ENCODE measurements around the gene CDX1. TPM values are rescaled to one million over a fixed set of nuclear protein-coding genes. Genes with fewer than 3 reads are reported as not detected.
A peak's percentile ranks its signal among the peaks of the same experiment; 100 is the strongest.

The CDX1 gene
- total RNA-seq, 1 donor from 2014 or later: not detected

DNA sequence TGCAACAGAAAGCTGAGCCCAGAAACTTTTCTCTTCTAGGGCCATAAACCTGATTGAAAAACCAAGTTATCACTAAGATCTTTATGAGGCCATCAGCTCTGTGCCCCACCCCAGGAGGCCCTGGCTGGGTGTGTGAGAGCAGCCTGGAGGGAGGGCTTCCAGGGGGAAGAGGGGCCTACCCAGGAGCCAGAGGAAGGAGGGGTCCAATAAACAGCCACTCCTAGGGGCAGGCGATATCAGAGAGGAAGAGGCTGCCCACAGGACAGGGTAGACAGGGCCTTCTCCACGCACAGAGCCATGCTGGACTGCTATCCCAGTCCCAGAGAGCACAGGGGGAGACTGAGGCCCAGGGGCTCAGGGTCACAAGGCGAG, 4.5 kb upstream of the CDX1 start:
- no peak for DNase-seq (ENCODE audit: low spot score)

- no peak for DNase-seq (ENCODE audit: low spot score)
Measured at GRCh38 chr5:150163035-150163434, 3.5 kb upstream of the CDX1 start.

- DNase-seq (ENCODE audit: low spot score): no peak
Measured at GRCh38 chr5:150163547-150164059, 3.0 kb upstream of the CDX1 start.

- no peak for DNase-seq (ENCODE audit: low spot score)
Measured at GRCh38 chr5:150164211-150164980, 2.2 kb upstream of the CDX1 start.

GRCh38 chr5:150166037-150166649, 435 bp upstream of the CDX1 start:
- no peak for DNase-seq (ENCODE audit: low spot score)

- DNase-seq (ENCODE audit: low spot score): no peak
Measured at GRCh38 chr5:150167512-150167850, 903 bp downstream of the CDX1 start.

DNA sequence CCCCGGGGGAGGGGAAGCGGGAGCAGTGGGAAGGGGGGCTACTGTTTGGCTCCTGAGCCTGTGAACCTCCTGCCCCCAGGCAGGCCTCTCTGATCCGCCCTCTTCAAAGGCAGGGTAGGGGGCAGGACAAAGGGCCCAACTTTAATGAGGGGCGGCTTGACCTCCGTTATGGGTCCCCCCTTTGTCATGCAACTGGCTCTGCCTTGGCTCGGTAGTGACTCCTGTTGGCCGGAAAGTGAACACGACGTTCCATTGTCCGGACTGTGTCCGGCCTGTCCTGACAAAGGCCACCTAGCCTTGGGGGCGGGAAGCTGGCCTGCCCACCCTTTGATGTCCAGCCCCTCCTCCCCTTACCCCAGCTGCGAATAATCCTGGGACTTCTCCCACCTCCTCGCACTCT, 1.3 kb downstream of the CDX1 start:
- DNase-seq (ENCODE audit: low spot score): no peak

DNA sequence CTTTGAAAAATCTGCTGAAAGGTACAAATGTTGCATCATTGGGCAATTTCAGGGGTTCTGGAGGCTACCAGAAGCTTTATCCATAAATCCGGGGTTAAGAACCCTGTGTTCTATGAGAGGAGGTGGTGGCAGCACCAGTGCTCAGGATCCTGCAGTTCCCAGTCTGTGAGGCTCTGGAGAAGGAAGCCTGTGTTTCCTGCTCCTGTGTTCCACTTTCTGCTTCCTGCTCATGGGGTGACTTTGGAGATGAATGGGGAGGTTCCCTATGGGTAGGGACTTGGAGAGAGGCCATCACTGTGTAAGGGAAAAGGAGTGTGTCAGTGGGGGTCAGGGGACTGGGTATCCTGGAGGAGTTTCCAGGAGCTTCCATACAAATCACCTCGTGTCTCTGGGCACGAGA, 2.3 kb downstream of the CDX1 start:
- no peak for DNase-seq (ENCODE audit: low spot score)

DNA sequence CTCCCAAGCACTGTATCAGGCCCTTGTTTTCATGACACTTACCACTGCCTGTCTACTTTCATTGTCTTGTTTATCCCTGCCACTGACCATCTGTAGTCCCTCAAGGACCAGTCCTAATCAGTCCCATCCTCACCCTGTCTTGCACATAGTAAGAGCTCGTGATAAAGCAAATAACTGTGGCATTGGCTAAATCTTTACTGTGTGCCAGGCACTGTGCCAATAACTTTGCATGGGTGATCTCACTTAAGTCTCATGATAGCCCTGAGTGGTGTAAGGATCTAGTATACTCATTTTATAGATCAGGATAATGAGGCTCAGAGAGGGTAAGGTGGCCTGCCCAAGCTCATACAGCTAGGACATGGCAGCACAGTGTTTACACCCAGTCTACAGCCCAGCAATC, 5.6 kb downstream of the CDX1 start:
- no peak for DNase-seq (ENCODE audit: low spot score)

DNA sequence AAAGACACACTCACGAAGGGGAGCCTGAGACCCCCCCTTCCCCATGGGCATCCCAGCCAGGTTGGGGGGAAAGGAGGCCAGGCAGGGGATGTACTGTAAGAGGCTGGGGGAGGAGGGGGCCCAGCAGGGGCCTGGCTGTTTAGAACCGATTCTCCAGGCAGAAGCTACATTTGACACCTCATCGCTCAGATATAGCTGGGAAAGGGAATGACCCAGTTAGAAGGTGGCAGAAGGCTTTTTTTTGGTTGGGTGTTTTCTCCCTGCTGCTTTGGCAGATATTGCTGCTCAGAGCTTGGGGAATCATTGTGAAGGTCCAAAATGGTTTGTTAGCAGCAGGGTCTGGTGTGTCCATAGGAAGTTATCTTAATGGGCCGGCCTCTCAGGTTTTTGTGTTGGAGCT, 6.0 kb downstream of the CDX1 start:
- no peak for DNase-seq (ENCODE audit: low spot score)

- no peak for DNase-seq (ENCODE audit: low spot score)
Measured at GRCh38 chr5:150173161-150173560, 6.6 kb downstream of the CDX1 start.

- DNase-seq (ENCODE audit: low spot score): no peak
Measured at GRCh38 chr5:150174285-150174684, 7.7 kb downstream of the CDX1 start.

DNA sequence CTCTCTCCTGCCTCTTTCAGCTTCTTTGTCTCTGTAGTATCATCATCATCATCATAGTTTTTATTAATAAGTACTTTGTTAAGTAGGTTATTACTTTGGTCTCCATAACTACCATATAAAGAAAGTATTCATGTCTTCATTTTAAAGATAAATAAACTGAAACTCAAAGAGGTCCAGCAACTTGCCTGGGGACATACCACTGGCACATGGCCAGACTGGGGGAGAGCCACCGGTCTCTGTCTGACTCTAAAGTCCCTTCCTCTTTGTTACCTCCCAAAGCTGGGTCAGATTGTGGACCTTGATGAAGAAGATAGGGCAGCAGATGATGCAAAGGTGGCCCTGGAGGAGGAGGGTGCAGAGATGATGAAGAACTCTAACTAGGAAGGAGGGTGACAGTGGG, 8.5 kb downstream of the CDX1 start:
- no peak for DNase-seq (ENCODE audit: low spot score)

DNA sequence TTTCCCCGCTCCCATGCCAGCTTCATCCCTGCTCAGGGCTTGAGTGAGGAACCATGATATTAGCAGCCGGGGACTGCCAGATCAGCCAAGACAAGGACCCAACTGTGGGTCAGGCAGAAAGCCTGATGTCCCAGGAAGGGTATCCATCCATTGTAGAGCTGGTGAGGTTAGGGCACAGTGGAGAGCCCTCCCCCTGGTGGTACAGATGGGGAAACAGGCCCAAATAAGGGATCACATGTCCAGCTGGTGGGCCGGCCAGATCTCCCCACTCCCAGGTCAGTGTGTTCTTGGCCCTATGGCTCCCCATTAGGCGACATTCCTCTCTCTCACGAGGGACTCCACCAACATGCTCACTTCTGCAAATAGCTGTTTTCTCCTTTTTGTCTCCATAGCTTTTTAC, 9.0 kb downstream of the CDX1 start:
- no peak for DNase-seq (ENCODE audit: low spot score)

- no peak for DNase-seq (ENCODE audit: low spot score)
Measured at GRCh38 chr5:150176745-150177477, 10.3 kb downstream of the CDX1 start.

GRCh38 chr5:150177721-150178120, 11.1 kb downstream of the CDX1 start:
- DNase-seq (ENCODE audit: low spot score): no peak

GRCh38 chr5:150178262-150178661, 11.7 kb downstream of the CDX1 start:
- no peak for DNase-seq (ENCODE audit: low spot score)

- no peak for DNase-seq (ENCODE audit: low spot score)
Measured at GRCh38 chr5:150179019-150179620, 12.5 kb downstream of the CDX1 start.

DNA sequence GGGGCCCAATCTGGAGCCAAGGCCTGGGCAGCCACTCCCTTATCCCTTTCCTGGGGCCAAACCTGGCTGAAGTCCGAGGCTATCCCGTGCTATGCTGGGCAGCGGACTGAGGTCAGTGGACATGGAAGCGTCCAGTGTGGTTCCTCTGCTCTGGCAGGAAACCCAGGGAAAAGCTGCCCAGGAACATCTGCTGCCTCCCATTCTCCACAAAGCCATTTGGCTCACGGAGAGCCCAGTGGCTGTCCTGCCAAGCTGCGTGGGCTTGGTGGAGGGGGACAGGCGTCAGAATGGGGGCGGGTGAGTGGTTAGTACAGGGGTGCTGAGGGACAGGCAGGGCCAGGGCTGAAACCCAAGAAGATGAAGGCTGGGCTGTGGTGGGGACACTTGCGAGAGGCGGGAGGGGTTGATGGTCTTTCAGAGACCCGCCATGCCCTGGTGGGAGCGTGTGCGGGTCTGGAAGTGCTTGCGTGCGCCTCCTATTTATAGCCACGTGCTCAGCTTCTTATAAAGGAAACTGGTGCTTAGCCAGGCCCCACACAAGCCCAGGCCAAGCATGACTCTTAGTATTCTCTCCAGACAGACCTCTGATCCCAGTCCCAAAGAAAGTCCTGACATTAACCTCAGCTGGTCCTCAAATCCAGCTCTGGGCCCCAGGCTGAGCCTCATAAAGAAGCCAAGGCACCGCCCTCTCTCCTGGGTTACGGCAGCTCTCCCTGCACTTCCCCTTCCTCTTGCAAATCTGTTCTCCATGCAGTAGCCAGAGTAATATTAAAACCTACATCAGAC, 13.9 kb downstream of the CDX1 start:
- peak; percentile 86 for DNase-seq (ENCODE audit: low spot score)

DNA sequence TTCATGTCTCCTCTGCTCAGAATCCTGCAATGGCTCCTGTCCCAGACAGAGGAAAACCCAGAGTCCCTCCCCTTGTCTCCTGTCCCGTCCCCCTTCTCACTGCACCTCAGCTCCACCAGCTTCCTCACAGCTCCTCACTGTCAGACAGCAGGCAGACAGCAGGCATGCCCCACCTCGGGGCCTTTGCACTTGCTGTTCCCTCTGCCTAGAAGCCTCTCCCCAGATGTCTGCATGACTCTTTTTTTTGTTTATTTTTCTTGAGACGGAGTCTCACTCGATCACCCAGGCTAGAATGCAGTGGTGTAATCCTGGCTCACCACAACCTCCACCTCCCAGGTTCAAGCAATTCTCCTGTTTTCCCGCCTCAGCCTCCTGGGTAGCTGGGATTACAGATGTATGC, 14.4 kb downstream of the CDX1 start:
- DNase-seq (ENCODE audit: low spot score): no peak

GRCh38 chr5:150181766-150182545, 15.4 kb downstream of the CDX1 start:
- DNase-seq (ENCODE audit: low spot score): no peak

Measured in ureter (tissue), 1 donor.